HG03342 (cell line): ENCODE results near the gene OR56B4.
"Not testable (repeated sequence)": the region's sequence is repeated elsewhere in the genome, so short reads cannot be mapped to it uniquely, and the experiment has no call there.

Experiments
- ATAC-seq: cut with Tn5 transposase; IDR thresholded peaks from one replicate; pipeline ENCODE4 v1.9.1; 2021; ENCODE audit warnings: mild to moderate bottlenecking, moderate library complexity; ENCODE audit not compliant: unreplicated experiment

Gene OR56B4

GRCh38 chr11:6143737-6144136 is 36.3 kb downstream of the OR56B4 start:
- ATAC-seq = not testable (repeated sequence)

- no peak for ATAC-seq
Observed at GRCh38 chr11:6151117-6151516, 43.6 kb downstream of the OR56B4 start.

- ATAC-seq = no peak
Observed at GRCh38 chr11:6152126-6152525, 44.6 kb downstream of the OR56B4 start.

GRCh38 chr11:6156628-6157359 is 49.3 kb downstream of the OR56B4 start:
- ATAC-seq = no peak
